ENCODE measurements around the gene WT1.
"Not testable (repeated sequence)": the region's sequence is repeated elsewhere in the genome, so short reads cannot be mapped to it uniquely, and the experiment has no call there.

WT1 gene

GRCh38 chr11:32387411-32387810 is 47.9 kb downstream of the WT1 start:
- DNase-seq (ENCODE audit: low spot score), result no peak

- DNase-seq (ENCODE audit: low spot score), result peak; percentile 23
Measured at GRCh38 chr11:32386770-32387377, 48.5 kb downstream of the WT1 start.

- DNase-seq (ENCODE audit: low spot score), result peak; percentile 37
Measured at GRCh38 chr11:32385998-32386397, 49.3 kb downstream of the WT1 start.

GRCh38 chr11:32382339-32383049 is 52.8 kb downstream of the WT1 start:
- no peak for DNase-seq (ENCODE audit: low spot score)

- DNase-seq (ENCODE audit: low spot score), result no peak
Measured at GRCh38 chr11:32381179-32381578, 54.2 kb downstream of the WT1 start.

- DNase-seq (ENCODE audit: low spot score), result no peak
Measured at GRCh38 chr11:32379719-32380118, 55.6 kb downstream of the WT1 start.

GRCh38 chr11:32375826-32376225 is 59.5 kb downstream of the WT1 start:
- no peak for DNase-seq (ENCODE audit: low spot score)

GRCh38 chr11:32374261-32374711 is 61.1 kb downstream of the WT1 start:
- DNase-seq (ENCODE audit: low spot score), result peak; percentile 54

GRCh38 chr11:32369987-32370386 is 65.4 kb downstream of the WT1 start:
- DNase-seq (ENCODE audit: low spot score), result not testable (repeated sequence)

GRCh38 chr11:32366666-32367065 is 68.7 kb downstream of the WT1 start:
- no peak for DNase-seq (ENCODE audit: low spot score)

- no peak for DNase-seq (ENCODE audit: low spot score)
Measured at GRCh38 chr11:32365192-32365591, 70.1 kb downstream of the WT1 start.

- DNase-seq (ENCODE audit: low spot score), result no peak
Measured at GRCh38 chr11:32358729-32359128, 76.6 kb downstream of the WT1 start.

GRCh38 chr11:32353884-32354283 is 81.5 kb downstream of the WT1 start:
- DNase-seq (ENCODE audit: low spot score), result no peak

GRCh38 chr11:32348502-32348901 is 86.8 kb downstream of the WT1 start:
- DNase-seq (ENCODE audit: low spot score), result no peak

- DNase-seq (ENCODE audit: low spot score), result no peak
Measured at GRCh38 chr11:32344946-32345345, 90.4 kb downstream of the WT1 start.

GRCh38 chr11:32343325-32344008 is 91.9 kb downstream of the WT1 start:
- no peak for DNase-seq (ENCODE audit: low spot score)

GRCh38 chr11:32341620-32342613 is 93.4 kb downstream of the WT1 start:
- DNase-seq (ENCODE audit: low spot score), result no peak

- DNase-seq (ENCODE audit: low spot score), result no peak
Measured at GRCh38 chr11:32340181-32340580, 95.2 kb downstream of the WT1 start.
